GM21515 (cell line): ENCODE results near the gene GRHPR.

Source experiments
- ATAC-seq: cut with Tn5 transposase; IDR thresholded peaks from one replicate; pipeline ENCODE4 v1.9.1; 2021; ENCODE audit not compliant: unreplicated experiment

Gene GRHPR

DNA sequence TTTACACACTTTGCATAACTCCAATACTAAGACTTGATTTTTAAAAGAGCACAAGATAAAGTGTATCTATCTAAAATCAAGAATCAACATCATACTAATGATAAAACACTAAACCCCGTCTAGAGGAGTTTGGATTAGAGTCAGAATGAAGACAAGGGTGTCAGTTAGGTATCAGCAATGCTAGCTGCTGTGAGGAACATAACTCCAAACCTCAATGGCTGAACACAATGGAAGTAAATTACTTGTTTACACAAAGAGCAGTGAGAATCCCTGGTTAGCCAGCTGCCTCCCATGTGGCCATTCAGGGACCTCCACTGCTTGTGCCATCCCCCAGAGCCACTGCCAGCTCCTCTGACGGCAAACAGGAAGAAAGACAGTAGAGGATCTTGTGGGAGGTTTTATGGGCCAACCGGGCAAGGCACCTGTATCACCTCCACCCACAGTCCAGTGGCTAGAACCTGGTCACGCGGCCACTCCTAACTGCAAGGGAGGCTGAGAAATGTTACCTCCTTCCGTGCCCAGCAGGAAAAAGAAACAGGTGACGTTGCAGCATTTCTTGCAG lies 24.0 kb upstream of the GRHPR start:
- ATAC-seq, result no peak

DNA sequence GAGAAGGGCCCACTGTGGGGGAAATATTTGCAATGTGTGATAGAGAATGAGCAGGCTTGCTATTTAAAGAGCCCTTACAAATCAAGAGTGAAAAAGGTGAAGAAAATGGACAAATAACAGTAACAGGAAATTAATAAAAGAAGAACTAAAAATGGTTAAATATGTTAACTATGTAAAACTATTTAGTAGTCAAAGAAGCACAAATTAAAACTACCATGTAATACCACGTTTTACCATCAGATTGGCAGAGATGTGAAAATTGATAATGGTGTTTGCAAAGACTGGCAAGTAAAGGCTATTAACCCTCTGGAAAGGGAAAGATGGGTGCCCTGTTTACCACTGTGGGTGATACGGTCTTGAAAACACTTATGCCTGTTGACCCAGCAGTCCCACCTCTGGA lies 23.2 kb upstream of the GRHPR start:
- ATAC-seq, result no peak

DNA sequence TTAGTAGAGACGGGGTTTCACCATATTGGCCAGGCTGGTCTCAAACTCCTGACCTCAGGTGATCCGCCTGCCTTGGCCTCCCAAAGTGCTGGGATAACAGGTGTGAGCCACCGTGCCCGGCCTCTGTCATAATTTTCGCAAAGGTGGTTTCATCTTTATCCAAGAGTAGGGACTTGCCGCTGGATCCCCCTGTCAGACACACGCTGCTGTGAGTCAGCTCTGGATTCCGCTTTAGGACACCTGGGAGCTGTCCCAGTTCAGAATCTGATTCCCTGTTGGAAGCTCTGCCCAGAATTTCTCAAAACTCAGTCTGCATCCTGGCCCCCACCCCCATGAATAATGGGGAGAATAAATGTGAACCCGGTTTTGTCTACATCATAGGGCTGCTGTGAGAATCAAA lies 17.9 kb upstream of the GRHPR start:
- ATAC-seq, result no peak

DNA sequence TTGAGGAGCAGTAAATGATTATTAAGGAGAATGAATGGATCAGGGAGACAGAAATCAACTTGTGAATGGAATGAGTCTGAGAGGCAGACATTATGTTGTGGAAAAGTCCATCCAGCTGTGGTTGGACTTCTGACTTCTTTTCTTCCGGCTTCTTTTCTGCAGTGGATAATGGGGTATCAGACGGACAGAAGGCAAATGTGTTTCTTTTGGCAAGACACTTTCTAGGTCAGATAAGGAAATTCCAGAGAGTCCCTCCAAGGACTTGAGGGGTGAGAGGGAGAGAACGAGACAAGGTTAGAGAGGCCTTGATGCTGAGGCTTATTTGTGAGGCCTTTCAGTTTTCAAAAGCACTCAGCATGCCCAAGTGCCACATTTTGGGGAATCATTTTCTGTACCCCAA lies 17.1 kb upstream of the GRHPR start:
- ATAC-seq, result no peak

DNA sequence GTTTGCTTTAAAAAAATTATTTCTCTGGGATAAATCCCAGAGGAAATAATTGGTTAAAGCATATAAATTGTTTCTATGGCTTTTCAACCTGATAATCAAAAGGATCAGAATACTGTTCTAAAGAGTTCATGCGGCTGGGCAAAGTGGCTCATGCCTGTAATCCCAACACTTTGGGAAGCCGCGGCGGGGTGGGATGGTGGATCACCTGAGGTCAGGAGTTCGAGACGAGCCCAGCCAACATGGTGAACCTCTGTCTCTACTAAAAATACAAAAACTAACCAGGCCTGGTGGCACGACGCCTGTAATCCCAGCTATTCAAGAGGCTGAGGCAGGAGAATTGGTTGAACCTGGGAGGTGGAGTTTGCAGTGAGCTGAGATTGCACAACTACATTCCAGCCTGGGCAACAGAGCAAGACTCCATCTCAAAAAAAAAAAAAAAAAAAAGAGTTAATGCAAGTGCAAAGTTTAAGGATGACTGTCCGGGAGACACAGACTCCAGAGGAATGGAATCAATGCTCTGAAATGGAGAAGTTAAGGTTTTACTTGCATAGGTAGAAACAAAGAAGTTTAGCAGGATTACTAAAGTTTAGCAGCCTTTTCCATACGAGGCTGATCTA lies 16.6 kb upstream of the GRHPR start:
- no peak for ATAC-seq

DNA sequence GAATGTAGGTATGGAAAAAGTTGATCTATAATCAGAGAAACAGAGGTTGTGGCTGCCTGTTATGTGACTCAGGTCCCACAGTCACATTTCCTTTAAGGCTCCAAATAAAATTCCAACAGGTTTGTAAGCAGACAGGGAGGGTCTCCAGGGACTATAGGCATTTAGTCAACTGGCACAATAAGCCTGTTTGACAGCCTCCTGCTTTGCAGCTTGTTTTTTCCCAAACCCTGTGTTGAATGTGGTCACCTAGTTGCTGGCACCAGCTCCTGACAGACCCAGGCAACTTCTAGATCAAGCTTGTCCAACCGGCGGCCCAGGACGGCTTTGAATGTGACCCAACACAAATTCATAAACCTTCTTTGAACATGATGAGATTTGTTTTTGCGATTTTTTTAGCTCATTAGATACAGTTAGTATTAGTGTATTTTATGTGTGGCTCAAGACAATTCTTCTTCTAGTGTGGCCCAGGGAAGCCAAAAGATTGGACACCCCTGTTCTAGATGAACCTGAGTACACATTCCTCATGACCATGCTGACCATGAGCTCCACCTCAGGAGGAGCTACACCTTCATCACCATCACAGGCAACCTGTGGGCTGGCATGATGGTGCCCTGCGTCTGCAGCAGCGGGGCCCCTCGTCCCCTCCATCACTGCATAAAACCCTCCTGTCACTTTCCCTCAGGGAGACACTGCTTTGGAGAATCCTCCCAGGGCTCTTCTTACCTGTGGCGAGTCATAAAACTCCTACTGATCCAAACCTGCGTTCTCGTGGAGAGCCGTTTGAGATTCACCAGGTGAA lies 15.7 kb upstream of the GRHPR start:
- ATAC-seq, result no peak

DNA sequence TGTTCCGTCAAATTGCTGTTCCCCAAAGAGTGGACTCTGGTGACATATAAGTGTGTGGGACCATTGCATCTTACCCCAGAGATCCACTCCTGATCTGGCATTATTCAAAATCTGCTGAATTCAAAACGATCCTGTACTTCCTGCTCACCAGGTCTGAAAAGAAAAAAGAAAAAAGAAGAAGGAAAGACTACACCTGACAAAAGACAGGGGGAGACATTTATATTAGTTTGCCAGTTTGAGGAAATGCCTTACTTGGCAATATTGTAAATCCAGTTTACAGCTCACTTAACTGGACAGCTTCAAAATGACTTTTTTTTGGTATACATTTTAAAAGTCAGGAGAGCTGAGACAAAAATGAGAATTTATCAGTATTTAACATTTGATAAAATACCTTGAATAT lies 15.0 kb upstream of the GRHPR start:
- ATAC-seq, result no peak

DNA sequence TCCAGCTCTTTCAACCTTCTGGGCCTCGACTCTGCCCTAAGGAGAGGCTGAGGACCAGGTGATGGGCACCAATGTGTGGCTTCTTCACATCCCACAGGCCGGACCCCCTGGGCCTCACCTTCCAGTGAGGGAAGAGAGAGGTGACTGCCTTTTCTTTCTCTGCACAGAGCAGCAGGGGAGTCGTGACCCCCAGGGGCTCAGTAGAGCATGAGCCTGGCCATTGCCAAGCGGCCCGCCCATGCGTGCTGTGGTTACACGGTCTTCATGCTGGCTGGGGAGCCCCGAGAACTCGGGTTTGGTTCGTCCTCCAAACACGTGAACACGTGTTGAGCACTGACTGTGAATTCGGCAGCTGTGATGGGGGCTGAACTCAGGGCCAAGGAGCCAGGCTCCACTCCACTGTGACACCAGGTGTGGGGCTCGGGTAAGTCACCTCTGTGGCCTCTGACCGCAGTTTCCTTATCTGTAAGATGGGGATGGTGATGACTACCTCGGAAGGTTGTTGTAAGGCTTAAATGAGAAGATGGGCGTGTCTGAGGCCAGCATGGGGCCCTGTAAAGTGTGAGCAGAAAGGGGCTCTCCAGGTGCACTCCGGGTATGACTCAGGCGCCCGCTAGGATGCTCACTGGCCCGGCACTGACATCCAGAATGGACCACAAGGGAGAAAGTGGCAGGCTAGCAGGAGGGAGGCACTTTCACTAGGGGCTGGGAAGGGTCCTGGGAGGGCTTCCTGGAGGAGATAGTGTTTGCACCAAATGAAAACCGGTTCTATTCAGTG lies 13.4 kb upstream of the GRHPR start:
- ATAC-seq, result peak; percentile 86

DNA sequence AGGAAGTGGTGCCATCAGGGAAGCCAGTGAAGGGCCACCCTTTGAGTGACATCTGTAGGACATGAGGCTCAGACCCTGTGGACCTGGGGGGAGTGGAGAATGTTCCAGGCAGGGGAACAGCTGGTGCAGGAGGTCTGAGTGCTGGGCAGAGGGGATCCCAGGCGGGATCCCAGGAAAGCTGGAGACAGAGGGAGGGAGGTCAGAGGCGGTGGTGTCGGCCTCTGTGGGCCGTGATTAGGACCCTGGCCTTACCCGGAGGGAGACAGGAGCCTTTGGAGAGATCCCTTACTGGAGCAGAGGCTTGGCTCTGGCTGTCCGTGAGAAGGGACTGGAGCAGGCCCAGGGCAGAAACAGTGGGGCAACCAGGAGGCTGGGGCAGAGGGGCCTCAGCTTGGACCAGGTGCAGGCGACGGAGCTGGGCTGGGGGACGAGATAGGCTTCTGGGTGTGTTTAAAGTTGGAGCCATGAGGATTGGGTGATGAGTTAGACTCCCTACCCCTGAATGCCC lies 12.1 kb upstream of the GRHPR start:
- ATAC-seq, result no peak

DNA sequence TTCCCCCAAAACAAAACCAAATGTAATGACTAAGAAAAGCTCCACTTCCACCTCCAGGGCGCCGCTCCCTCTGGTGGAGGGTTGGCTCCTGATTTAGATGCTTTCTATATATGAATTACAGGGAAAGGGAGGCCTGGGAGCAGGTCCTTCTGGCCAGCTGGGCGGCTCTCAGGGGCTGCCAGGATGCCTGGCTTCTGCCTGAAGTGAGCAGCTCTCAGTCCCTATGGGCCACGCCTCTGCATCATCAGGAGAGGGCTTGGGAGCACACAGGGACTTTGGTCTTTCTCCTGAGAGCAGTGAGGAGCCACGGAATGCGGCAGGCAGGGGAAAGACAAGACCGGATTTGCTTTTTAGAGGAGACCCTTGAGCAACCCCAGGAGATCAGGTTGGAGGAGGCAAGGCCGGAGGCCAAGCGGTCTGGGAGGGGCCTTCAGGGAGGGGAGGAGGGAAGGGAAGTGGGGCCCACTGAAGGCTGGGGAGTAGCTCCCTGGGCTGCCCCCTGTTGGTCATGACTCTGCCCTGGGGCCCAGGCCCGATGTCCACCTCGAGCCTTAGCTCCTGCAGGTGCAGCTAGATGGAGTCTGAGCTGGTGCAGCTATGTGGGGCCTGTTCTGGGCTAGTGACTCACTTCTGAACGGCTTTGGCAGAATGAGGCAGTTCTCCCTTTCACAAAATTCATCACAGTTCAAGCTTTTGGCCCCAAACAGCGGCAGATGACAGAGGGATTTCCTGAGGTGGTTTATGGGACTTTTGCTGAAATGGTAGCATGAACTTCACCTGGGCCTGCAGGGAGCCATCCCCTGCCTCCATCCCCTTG lies 11.3 kb upstream of the GRHPR start:
- ATAC-seq, result peak; percentile 23

DNA sequence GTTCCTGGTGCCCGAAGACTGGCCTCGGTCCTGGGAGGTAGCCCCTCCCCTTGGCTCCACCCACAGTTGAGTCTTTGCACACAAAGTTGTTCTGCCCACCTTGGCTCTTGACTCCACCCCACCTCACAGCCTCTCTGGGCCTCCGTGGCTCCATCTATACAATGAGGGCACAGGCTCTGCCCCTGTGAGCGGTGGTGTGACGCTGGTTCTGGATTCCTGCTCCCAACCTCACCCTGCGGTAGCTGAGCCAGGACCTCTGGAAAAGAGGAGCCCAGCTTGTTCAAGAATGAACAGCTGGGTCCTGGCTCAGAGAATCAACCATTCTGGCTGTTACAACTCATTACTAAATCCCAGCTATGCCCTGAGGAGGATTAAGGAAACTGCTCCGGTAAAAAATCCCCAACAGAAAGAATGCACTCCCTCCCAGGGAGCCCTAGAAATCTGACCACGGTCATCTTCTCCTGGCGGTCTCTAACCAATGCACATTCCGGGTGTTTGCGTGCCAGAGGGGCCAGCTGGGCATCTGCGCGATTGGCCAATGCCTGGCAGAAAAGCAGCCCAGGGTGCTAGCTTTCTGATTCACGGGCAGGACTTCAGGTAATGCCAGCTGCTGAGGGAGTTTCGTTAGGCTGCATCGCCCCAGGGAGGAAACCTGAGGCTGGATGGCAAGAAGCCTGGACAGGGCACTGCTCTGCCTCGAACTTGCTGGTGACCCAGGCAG lies 9.9 kb upstream of the GRHPR start:
- no peak for ATAC-seq

DNA sequence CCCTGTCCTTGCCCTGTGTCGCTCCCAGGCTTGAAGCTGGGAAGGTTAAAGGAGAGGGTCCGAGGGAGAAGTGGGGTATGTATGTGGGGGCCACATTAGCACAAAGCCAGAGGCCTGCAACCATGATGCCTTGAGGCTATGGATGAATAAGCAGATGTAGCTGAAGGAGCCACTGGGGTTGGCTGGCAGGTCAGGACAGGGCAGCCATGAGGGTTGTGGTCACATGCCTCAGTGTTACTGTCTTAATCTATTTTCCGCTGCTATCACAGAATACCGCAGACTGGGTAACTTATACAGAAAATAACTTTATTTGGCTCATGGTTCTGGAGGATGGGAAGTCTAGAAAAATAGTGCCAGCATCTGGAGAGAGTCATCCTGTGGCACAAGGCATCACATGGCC lies 9.2 kb upstream of the GRHPR start:
- ATAC-seq, result no peak

DNA sequence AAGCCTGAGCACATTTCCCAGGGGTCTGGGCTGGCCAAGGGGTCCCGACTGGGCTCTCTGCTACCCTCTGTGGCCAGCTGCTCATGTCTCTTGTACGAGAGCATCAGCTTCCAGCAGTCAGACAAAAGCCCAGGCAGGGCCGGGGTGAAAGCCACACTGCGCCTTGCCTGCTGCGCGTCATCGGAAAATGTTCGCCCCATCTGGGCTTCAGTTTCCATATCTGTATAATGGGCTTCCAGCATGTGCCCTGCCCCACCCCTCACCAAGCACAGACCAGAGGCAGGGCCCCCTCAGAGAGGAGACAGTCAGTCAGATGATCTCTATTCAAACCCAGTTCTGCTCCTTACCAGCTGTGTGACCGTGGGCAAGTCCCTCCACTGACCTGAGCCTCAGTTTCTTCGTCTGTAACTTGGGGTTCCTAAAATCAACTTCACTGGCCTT lies 8.0 kb upstream of the GRHPR start:
- ATAC-seq, result no peak

DNA sequence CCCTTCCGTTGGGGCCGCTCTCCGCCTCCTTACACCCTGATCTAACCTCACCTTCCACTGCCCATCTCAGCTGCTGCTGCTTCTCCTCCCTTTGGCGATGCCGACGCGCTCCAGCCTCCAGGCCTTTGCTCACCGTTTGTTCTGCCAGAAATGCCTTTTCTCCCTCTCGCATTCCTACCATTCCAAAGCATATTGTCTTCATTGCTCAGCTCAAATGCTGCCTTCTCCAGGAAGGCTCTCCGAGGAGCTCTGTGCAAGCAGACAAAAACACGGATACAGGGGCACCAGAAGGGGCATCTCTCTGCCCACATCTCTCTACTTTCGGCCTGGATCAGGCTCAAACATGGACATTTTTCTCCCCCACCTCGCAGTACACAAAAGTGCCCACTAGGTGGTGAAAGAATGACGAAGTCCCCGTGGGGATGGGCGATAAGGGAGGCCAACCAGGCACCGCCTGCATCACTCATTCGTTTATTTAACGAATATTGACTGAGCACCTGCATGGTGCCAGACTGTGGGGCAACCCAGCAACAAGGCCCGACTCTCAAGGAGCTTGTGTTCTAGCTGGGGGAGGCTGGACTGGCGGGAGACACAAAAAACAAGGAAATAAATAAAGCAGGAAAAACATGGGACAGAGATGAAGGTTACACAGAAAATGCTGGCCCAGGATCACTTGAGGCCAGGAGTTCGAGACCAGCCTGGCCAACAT lies 7.3 kb upstream of the GRHPR start:
- ATAC-seq, result no peak

DNA sequence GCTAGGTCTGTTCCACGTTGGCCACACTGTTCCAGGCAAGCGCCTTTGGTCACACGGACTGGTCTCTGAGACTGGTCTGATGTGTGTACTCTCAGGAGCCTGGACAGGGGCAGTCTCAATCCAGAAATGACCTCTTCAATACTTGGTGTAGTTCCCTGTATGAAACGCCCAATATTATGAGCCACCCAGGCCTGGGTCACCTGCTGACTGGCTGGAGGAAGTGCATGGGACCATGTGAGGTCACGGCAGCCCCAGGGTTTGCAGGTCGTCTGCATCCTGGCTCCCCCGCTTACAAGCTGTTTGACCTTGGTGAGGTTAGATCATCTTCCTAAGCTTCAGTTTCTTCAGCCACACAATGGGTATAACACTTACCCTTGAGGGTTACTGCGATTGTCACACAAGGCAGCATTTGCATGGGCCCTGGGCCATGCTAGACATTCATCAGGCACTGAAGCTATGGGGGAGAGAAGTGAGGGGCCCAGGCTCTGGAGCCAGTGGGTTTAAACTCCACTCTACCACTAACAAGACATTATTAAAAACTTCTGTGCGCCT lies 5.2 kb upstream of the GRHPR start:
- ATAC-seq, result no peak

DNA sequence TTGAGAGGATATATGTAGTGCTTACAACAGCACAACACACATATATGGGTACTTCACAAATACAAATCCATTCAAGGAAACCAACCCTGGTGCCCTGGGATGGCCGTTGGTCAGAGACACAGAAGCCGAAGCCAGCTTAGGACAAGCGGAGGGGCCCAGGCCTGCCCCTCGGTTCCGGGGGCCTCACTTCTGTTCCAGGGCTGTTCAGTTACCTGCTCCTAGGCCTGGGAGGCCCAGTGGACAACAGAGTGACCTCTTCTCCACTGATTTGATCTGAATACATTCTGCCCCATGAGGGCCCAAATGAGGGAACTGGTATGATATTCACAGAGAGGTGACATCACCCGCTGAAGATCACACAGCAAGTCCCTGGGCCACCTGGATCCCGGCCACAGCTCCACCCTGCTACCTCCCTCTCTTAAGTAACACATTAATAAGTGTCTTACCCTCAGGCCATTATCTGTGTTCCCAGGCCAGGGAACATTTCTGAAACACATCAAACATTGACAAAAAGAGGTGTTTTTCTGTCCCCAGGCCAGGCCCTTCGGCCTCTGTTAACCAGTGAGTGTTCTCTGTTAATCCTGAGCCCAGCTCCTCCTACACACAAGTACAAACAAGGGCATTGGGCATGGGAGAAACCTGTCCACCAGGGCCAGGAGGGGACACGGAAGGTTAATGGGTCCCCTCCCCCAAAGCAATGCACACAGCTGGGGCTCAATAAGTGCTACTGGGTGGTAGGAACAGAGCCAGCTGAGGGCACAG lies 4.5 kb upstream of the GRHPR start:
- ATAC-seq, result no peak

DNA sequence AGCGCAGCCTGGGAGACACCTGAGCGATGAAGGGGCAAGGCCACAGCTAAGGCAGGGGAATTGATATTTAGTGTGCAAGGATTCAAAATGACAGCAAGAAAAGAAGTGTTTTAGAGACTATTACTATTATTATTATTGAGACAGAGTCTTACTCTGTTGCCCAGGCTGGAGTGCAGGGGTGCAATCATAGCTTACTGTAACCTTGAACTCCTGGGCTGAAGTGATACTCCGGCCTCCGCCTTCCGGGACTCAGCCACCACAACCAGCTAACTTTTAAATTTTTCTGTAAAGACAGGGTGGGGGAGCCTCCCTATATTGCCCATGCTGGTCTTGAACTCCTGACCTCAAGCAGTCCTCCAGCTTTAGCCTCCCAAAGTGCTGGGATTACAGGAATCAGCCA lies 3.3 kb upstream of the GRHPR start:
- no peak for ATAC-seq
